Measurements from ENCODE around the gene ABCC3. TPM values are rescaled to one million over a fixed set of nuclear protein-coding genes. Genes with fewer than 3 reads are reported as not detected.

ABCC3 gene, protein sequence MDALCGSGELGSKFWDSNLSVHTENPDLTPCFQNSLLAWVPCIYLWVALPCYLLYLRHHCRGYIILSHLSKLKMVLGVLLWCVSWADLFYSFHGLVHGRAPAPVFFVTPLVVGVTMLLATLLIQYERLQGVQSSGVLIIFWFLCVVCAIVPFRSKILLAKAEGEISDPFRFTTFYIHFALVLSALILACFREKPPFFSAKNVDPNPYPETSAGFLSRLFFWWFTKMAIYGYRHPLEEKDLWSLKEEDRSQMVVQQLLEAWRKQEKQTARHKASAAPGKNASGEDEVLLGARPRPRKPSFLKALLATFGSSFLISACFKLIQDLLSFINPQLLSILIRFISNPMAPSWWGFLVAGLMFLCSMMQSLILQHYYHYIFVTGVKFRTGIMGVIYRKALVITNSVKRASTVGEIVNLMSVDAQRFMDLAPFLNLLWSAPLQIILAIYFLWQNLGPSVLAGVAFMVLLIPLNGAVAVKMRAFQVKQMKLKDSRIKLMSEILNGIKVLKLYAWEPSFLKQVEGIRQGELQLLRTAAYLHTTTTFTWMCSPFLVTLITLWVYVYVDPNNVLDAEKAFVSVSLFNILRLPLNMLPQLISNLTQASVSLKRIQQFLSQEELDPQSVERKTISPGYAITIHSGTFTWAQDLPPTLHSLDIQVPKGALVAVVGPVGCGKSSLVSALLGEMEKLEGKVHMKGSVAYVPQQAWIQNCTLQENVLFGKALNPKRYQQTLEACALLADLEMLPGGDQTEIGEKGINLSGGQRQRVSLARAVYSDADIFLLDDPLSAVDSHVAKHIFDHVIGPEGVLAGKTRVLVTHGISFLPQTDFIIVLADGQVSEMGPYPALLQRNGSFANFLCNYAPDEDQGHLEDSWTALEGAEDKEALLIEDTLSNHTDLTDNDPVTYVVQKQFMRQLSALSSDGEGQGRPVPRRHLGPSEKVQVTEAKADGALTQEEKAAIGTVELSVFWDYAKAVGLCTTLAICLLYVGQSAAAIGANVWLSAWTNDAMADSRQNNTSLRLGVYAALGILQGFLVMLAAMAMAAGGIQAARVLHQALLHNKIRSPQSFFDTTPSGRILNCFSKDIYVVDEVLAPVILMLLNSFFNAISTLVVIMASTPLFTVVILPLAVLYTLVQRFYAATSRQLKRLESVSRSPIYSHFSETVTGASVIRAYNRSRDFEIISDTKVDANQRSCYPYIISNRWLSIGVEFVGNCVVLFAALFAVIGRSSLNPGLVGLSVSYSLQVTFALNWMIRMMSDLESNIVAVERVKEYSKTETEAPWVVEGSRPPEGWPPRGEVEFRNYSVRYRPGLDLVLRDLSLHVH (N-terminal part only)
- 10 to 100 TPM; 17.7 to 32.0 TPM for polyA plus RNA-seq

DNA sequence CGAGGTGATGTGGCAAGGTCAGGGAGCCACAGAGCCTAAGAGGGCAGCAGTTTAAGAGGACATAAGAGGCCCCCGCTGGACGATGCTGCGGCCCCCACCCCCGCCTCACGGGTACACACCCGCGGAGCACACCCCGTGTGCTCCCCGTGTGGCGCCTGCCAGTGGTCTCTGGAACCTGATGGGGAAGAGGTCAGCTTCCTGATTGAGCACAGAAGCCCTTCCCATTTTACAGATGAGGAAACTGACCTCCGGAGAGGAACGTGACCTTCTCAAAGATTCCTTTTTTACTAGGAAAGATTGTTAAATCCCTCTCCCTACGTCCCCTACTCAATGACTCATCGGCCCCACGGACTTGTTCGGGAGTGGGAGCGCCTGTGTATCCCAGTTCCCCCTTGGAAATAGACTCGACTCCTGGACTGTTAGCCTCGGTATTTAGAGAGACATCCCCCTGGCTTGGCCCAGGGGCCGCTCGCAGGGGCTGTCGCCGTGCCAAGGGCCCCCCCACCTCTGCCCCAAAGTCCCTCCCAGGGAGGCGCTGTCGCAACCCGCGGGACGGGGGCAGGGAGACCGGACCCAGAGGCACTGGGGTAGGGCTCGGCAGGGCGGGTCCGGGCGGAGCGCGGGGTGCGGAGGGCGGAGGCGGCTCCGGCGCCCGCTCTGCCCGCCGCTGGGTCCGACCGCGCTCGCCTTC is at the start of gene ABCC3:
Gene ABCC3 (plus strand): TSS at position 658 of the 691 bp plus-strand sequence. CDS start 56 bp downstream, outside the sequence.
- Histone ChIP-seq H3K27ac (ENCODE audit: low read depth in 2 of 2, low read length in 1 of 2) (peak within 1 kb of the TSS; percentile 9 to 58), H3K4me3 (ENCODE audit: low read depth in 1 of 2, low read length in 2 of 2) (peak within 1 kb of the TSS; percentile 51 to 54), H3K4me1 (ENCODE audit: control insufficient read depth in 2 of 2, insufficient read depth in 2 of 2, low read length in 1 of 2) (peaks cover 10 to 18% of the 10 kb centered on the region in 2 donors), H3K27me3 (ENCODE audit: control insufficient read depth in 1 of 2, insufficient read depth in 2 of 2, low read length in 2 of 2) (no peaks in the 10 kb centered on the region), H3K9me3 (ENCODE audit: control insufficient read depth in 2 of 2, insufficient read depth in 1 of 2, low read depth in 1 of 2, low read length in 1 of 2) (no peaks in the 10 kb centered on the region), H3K36me3 (ENCODE audit: control insufficient read depth in 2 of 2, insufficient read depth in 2 of 2, low read length in 1 of 2) (no peaks in the 10 kb centered on the region)
- WGBS, 2 donors = 11 to 12% methylated on average over 35 to 48 of the region's 48 CpGs

DNA sequence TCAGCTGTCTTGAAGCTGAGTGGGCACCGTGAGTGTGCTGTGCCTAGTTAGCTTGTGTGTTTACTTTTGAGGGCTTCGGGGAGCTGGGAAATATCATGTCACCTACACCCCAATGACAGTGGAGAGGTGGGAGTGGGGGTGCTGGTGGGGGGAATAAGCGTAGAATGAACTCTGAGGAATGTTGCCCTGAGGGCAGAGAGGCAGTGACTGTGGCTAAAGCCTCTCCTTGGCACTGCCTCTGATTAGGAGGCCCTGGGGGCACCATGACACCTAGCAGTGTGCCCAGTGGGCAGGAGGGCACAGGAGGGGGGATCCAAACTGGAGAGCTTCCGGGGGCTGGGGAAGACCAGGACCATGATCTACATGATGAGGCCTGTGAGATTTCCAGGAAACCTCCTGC is 49.3 kb upstream of the ABCC3 start:
- Histone ChIP-seq H3K4me1 (ENCODE audit: control insufficient read depth in 2 of 2, insufficient read depth in 2 of 2, low read length in 1 of 2) (peaks cover 0 to 10% of the 10 kb centered on the region in 2 donors), H3K9me3 (ENCODE audit: control insufficient read depth in 2 of 2, insufficient read depth in 1 of 2, low read depth in 1 of 2, low read length in 1 of 2) (no peaks in the 10 kb centered on the region), H3K36me3 (ENCODE audit: control insufficient read depth in 2 of 2, insufficient read depth in 2 of 2, low read length in 1 of 2) (no peaks in the 10 kb centered on the region), H3K27me3 (ENCODE audit: control insufficient read depth in 1 of 2, insufficient read depth in 2 of 2, low read length in 2 of 2) (no peaks in the 10 kb centered on the region), H3K4me3 (ENCODE audit: low read depth in 1 of 2, low read length in 2 of 2) (no peak overlapping the region), H3K27ac (ENCODE audit: low read depth in 2 of 2, low read length in 1 of 2) (no peak overlapping the region)
- whole genome bisulfite sequencing, 2 donors = 66 to 73% methylated on average over 4 of the region's 4 CpGs

DNA sequence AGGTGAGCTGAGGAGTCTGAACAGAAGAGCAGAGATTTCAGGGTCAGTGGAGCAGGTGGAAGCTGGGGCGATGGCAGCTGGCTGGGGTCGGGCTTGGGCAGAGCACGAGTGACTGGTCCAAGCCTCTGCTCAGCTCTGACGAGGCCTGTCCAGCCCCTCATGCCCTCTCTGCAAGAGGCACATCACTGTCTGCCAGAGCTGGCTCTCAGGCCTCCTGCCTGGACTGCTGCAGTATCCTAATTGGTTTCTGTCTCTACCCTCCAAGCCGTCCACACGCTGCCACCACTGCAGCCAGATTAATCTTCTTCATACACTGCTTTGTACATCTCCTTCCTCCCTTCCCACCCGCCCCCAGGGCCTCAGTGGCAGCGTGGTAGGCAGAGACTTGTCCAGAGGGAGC is 48.8 kb upstream of the ABCC3 start:
- Histone ChIP-seq H3K36me3 (ENCODE audit: control insufficient read depth in 2 of 2, insufficient read depth in 2 of 2, low read length in 1 of 2) (no peaks in the 10 kb centered on the region), H3K27me3 (ENCODE audit: control insufficient read depth in 1 of 2, insufficient read depth in 2 of 2, low read length in 2 of 2) (no peaks in the 10 kb centered on the region), H3K27ac (ENCODE audit: low read depth in 2 of 2, low read length in 1 of 2) (no peak overlapping the region), H3K9me3 (ENCODE audit: control insufficient read depth in 2 of 2, insufficient read depth in 1 of 2, low read depth in 1 of 2, low read length in 1 of 2) (no peaks in the 10 kb centered on the region), H3K4me3 (ENCODE audit: low read depth in 1 of 2, low read length in 2 of 2) (no peak overlapping the region), H3K4me1 (ENCODE audit: control insufficient read depth in 2 of 2, insufficient read depth in 2 of 2, low read length in 1 of 2) (peaks cover 0 to 10% of the 10 kb centered on the region in 2 donors)
- WGBS, 2 donors = 78 to 81% methylated on average over 8 of the region's 8 CpGs

DNA sequence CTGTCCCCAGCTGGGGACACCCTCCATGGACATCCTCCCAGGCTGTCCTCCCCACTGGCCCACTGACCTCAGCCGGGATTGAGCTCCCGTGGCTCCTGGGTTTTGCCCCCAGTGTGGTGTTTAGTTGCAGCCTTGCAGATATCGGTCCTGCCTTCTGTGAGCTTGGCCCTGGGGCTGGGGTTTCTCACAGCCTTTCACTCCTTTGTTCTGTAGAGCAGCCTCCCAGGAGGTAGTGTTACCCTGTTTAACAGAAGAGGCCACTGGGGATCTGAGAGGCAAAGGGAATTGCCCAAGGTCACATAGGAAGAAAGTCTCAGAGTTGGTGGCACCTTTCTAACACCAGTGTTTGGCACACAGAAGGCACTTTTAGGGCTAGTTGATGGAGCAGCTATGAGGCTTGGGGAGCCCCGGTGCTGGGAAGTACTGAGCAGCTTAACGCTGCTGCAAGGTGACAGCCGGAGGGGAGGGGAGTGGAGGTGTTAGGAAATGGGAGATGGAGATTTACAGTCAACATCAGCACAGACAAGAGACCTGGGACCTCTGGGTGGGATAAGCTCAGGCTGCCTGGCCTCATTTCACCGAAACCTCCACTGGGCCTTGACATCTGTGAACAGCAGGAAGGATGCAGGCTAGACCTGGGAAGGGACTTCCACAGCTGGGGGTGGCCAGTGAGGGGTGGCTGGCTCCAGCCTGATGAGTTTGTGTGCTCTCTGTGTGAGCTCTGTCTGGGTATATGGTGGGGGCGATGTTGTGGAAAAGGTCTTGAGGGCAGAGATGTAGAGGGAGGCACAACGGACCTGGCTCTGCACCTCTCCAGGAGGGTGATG is 48.0 kb upstream of the ABCC3 start:
- no peaks in the 10 kb centered on the region for H3K27me3 ChIP-seq (ENCODE audit: control insufficient read depth in 1 of 2, insufficient read depth in 2 of 2, low read length in 2 of 2)
- H3K27ac ChIP-seq (ENCODE audit: low read depth in 2 of 2, low read length in 1 of 2) = no peak overlapping the region
- no peaks in the 10 kb centered on the region for H3K9me3 ChIP-seq (ENCODE audit: control insufficient read depth in 2 of 2, insufficient read depth in 1 of 2, low read depth in 1 of 2, low read length in 1 of 2)
- 85 to 90% methylated on average over 9 of the region's 9 CpGs for WGBS, 2 donors
- H3K36me3 ChIP-seq (ENCODE audit: control insufficient read depth in 2 of 2, insufficient read depth in 2 of 2, low read length in 1 of 2) = no peaks in the 10 kb centered on the region
- H3K4me3 ChIP-seq (ENCODE audit: low read depth in 1 of 2, low read length in 2 of 2) = no peak overlapping the region
- peaks cover 0 to 10% of the 10 kb centered on the region in 2 donors for H3K4me1 ChIP-seq (ENCODE audit: control insufficient read depth in 2 of 2, insufficient read depth in 2 of 2, low read length in 1 of 2)

DNA sequence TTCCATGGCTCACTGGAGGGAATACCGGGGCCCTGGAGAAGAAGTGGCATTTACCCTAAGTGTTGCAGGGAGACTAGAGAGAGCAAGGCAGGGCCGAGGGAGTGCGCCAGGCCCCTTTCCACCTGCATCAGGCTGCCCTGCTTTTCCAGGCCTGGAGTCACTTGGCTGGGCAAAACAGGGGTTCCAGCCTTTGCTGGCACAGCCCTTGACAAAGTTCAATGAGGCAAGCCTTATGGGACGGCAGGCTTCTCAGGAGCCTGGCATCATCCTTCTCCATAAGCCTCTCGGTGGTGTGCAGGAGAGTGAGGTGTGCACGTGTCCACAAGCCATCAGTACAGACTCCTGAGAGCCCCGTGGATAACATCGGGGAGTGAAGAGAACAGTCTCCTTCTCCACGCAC is 47.1 kb upstream of the ABCC3 start:
- Histone ChIP-seq H3K4me3 (ENCODE audit: low read depth in 1 of 2, low read length in 2 of 2) (no peak overlapping the region), H3K36me3 (ENCODE audit: control insufficient read depth in 2 of 2, insufficient read depth in 2 of 2, low read length in 1 of 2) (no peaks in the 10 kb centered on the region), H3K4me1 (ENCODE audit: control insufficient read depth in 2 of 2, insufficient read depth in 2 of 2, low read length in 1 of 2) (peaks cover 0 to 10% of the 10 kb centered on the region in 2 donors), H3K27ac (ENCODE audit: low read depth in 2 of 2, low read length in 1 of 2) (no peak overlapping the region), H3K9me3 (ENCODE audit: control insufficient read depth in 2 of 2, insufficient read depth in 1 of 2, low read depth in 1 of 2, low read length in 1 of 2) (no peaks in the 10 kb centered on the region), H3K27me3 (ENCODE audit: control insufficient read depth in 1 of 2, insufficient read depth in 2 of 2, low read length in 2 of 2) (no peaks in the 10 kb centered on the region)
- 85 to 88% methylated on average over 9 of the region's 9 CpGs for WGBS, 2 donors

DNA sequence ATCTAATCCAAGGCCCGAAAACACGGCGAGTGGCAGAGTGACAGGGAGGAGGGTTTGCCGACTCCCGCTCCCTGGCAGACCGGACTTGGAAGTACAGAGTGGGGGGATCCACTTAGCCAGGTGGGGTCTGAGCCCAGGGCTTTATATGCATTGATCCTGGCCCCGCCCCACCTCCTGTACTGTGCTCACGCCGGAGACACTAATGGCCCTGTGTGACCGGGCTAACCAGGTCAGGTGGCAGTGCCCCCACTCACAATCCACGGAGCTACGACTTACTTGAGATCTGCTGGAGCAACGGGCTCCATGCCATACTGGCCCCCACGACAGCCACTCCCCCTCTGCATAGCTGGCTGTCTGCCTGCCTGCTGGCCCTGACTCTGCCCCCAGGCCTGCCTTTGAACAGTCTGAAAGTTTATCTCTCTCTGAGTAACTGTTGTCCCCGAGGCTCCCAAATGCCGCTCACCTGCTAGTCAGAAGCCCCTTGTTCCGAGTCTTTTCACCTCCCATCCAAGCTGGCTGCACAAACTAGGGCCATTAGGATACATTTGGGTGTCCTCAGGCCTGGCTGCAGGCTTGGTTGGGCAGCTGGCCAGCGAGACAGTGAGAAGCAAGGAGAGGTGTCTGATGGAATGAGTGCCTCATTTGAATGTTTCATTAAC is 46.2 kb upstream of the ABCC3 start:
- Histone ChIP-seq H3K9me3 (ENCODE audit: control insufficient read depth in 2 of 2, insufficient read depth in 1 of 2, low read depth in 1 of 2, low read length in 1 of 2) (no peaks in the 10 kb centered on the region), H3K27me3 (ENCODE audit: control insufficient read depth in 1 of 2, insufficient read depth in 2 of 2, low read length in 2 of 2) (no peaks in the 10 kb centered on the region), H3K4me1 (ENCODE audit: control insufficient read depth in 2 of 2, insufficient read depth in 2 of 2, low read length in 1 of 2) (peaks cover 0 to 10% of the 10 kb centered on the region in 2 donors), H3K36me3 (ENCODE audit: control insufficient read depth in 2 of 2, insufficient read depth in 2 of 2, low read length in 1 of 2) (no peaks in the 10 kb centered on the region), H3K4me3 (ENCODE audit: low read depth in 1 of 2, low read length in 2 of 2) (no peak overlapping the region), H3K27ac (ENCODE audit: low read depth in 2 of 2, low read length in 1 of 2) (no peak overlapping the region)
- 57 to 65% methylated on average over 18 of the region's 18 CpGs for WGBS, 2 donors

DNA sequence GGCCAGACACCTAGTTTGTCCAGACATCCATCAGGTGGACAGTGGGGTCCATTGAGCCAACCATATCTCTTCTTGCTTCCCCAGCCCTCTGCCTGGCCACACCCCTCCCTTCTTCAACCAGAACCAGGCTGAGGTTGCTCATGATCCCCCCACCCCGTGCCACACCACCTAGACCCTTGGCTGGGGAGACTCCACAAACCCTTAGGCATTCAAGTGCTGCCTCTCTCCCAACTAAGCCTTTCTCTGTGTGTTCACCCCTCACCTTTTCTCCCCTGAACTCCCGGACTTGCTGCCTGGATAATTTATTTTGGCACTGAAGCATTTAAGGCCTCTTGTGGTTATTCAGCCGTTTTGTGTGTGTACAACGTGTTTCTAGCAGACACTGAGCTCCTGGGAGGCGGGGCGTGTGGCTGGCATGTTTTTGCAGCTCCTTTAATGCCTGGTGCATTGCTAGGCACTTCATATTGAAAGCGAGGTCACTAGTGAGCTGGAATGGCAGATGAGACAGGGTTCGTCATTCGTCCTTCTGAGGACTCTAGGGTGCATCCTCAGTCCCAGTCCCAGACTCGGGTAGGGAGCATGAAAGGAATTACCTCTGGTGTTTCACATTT is 45.5 kb upstream of the ABCC3 start:
- Histone ChIP-seq H3K27ac (ENCODE audit: low read depth in 2 of 2, low read length in 1 of 2) (no peak overlapping the region), H3K4me1 (ENCODE audit: control insufficient read depth in 2 of 2, insufficient read depth in 2 of 2, low read length in 1 of 2) (peaks cover 0 to 10% of the 10 kb centered on the region in 2 donors), H3K9me3 (ENCODE audit: control insufficient read depth in 2 of 2, insufficient read depth in 1 of 2, low read depth in 1 of 2, low read length in 1 of 2) (no peaks in the 10 kb centered on the region), H3K36me3 (ENCODE audit: control insufficient read depth in 2 of 2, insufficient read depth in 2 of 2, low read length in 1 of 2) (no peaks in the 10 kb centered on the region), H3K27me3 (ENCODE audit: control insufficient read depth in 1 of 2, insufficient read depth in 2 of 2, low read length in 2 of 2) (no peaks in the 10 kb centered on the region), H3K4me3 (ENCODE audit: low read depth in 1 of 2, low read length in 2 of 2) (no peak overlapping the region)
- 34 to 40% methylated on average over 10 of the region's 10 CpGs for WGBS, 2 donors

Data from esophagus (tissue), 2 donors.